ENCODE results near the gene IFIT2.
"Not testable (repeated sequence)": the region's sequence is repeated elsewhere in the genome, so short reads cannot be mapped to it uniquely, and the experiment has no call there.

Gene IFIT2

GRCh38 chr10:89280508-89280907 is 21.3 kb upstream of the IFIT2 start:
- no peak for DNase-seq (ENCODE audit: low read depth)

DNA sequence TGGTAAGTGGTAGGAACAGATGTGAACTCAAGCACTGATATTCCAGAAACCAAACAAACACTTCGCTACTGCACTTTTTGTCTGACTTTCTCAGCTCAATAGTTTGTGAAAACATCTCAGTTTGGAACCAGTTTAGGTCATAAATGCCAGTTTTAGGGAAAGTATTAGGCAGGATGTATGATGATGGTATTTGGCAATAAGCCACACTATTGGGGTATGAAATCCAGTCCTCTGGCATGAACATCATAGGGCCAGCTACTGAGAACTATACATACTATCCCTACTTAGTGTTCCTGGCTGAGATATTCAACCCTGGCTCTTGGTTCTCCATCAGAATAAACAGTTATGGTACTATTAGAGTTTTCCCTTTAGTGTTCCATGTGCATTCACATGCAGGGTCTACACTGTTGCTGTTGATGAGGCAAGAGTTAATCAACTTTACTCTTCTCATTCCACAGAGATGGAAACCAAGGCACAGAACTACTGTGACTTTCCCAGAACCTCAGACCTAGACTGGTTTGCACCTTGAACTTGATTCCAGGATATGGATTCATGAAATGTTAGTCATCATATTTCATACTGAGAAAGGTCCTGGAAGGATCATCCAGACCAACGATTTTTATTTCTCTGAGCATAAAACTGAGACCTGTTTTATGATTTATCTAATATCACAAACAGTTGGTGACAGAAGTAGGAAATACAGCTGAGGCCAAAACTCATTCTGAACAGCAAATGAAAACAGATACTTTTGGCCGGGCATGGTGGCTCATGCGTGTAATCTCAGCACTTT is 20.0 kb upstream of the IFIT2 start:
- DNase-seq (ENCODE audit: low read depth), result peak; percentile 54

DNA sequence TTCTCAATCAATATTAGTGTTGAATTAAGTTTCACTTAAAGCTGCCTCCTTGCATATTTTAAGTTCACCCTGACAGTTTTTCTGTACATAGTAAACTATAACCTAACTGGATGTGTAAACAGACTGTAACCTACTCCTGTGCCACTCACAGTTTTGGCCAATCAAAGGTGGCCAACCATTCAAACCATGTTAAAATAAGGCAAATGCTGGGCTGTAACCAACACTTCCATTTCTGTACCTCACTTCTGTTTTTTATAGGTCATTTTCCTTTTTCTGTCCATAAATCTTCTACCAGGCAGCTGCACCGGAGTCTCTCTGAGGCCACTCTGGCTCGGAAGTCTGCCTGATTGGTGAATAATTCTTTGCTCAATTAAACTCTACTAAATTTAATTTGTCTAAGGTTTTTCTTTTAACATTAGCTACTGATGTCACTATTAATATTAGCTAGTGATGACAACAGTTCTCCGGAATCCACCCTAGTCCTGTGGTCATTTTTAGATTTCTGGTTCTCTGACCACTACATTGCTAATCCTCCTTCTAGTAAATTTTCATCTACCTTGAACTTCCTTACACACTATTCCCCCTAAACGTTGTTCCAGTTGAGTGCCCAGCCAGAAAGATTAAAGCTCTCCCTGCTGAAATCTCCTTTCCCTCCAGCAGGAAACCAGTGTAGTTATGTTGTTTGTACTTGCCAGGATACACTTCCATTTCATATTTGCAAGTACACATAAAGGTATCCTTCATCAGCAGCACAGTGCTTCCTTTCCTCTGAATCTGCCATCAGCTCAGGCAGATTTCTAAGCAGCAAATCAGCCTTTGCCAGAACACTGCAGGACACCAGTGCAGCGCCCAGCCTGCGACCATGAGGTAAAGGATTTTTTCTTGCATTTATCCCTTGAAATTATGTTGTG is 18.6 kb upstream of the IFIT2 start:
- DNase-seq (ENCODE audit: low read depth), result peak; percentile 73

DNA sequence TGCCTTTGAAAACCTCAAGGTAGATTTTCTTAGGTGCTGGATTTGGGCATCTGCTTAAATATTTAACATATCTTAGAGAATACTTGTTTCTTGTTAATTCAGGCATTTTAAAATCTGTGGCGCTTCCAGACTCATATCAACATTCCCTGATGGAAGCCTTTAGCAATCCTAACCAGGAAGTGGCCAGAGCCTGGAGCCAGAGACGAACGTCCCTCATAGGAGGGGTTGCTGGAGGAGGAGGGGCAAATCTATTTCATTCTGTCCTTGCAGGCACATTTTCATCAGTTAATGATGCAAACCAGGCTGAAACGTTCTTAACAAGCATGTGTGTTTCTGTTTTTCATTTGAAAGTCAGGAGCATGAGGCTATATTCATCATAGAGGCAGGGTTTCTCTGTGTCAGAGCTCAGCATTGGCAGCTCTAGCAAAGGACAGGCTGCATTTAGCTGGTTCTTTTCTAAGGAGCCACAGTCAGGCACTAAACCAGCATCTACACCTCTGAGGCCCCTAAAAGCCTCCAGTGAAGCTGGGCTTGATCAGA is 17.8 kb upstream of the IFIT2 start:
- DNase-seq (ENCODE audit: low read depth), result peak; percentile 86

DNA sequence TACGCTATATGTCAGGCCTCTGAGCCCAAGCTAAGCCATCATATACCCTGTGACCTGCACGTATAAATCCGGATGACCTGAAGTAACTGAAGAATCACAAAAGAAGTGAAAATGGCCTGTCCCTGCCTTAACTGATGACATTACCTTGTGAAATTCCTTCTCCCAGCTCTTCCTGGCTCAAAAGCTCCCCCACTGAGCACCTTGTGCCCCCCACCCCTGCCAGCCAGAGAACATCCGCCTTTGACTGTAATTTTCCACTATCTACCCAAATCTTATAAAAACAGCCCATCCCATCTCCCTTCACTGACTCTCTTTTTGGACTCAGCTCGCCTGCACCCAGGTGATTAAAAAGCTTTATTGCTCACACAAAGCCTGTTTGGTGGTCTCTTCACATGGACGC is 17.1 kb upstream of the IFIT2 start:
- DNase-seq (ENCODE audit: low read depth), result not testable (repeated sequence)

DNA sequence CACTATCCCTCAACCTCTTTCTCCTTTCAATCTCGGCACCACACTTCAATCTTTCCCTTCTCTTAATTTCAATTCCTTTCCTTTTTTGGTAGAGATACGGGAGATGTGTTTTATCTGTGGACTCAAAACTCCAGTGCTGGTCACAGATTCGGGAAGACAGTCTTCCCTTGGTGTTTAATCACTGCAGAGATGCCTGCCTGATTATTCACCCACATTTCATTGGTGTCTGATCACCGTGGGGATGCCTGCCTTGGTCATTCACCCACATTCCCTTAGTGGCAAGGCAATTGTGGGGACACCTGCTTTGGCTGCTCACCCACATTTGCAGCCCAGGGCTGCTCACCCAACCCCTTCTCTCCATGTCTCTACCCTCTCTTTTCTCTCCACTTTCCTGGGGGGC is 16.5 kb upstream of the IFIT2 start:
- peak; percentile 75 for DNase-seq (ENCODE audit: low read depth)

GRCh38 chr10:89294721-89295239 is 7.1 kb upstream of the IFIT2 start:
- no peak for DNase-seq (ENCODE audit: low read depth)

GRCh38 chr10:89295597-89295996 is 6.2 kb upstream of the IFIT2 start:
- DNase-seq (ENCODE audit: low read depth), result peak; percentile 49

DNA sequence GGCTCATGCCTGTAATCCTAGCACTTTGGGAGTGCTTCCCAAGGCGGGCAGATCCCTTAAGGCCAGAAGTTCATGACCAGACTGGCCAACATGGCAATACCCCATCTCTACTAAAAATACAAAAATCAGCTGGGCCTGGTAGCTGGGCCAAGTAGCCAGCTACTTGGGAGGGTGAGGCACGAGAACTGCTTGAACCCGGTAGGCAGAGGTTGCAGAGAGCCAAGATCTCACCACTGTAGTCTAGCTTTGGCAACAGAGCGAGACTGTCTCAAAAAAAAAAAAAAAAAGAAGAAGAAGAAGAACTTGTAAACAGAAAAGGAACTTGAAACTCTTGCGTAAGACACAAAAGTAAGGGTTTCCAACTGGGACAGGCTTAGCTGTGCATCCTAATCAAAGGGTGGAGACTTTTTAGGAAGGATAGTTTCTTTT is 5.6 kb upstream of the IFIT2 start:
- DNase-seq (ENCODE audit: low read depth), result no peak

GRCh38 chr10:89297356-89297755 is 4.5 kb upstream of the IFIT2 start:
- no peak for DNase-seq (ENCODE audit: low read depth)

DNA sequence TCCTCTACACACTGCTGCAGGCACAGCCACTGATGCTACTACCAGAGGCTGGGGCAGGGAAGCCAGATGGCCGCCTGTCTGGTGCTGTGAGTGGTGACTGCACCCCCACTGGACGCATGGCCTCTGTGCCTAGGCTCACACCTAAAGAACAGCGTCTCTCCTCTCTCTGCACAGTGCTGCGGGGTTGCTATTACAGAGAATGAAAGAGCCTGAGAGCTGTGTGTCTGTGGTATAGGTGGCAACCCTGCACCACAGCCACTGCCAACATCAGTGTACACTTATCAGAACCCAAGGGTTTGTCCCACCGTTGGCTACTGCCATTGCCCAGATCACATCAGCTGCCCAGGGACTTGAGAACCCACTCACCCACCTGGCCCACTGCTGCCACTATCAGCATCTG is 4.1 kb upstream of the IFIT2 start:
- no peak for DNase-seq (ENCODE audit: low read depth)

DNA sequence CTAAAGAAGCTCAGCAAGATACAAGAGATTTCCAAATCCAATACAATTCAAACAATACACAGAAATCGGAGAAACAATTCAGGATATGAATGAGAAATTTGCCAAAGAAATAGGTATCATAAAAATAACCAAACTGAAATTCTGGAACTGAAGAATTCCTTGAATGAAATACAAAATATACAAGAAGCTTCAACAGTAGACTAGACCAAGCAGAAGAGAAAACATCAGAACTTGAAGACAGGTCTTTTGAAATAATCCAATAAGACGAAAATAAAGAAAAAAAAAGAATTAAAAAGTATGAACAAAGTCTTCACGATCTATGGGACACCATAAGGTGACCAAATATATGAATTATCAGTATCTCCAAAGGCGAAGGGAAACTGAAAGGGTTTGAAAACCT is 2.8 kb upstream of the IFIT2 start:
- DNase-seq (ENCODE audit: low read depth), result no peak

DNA sequence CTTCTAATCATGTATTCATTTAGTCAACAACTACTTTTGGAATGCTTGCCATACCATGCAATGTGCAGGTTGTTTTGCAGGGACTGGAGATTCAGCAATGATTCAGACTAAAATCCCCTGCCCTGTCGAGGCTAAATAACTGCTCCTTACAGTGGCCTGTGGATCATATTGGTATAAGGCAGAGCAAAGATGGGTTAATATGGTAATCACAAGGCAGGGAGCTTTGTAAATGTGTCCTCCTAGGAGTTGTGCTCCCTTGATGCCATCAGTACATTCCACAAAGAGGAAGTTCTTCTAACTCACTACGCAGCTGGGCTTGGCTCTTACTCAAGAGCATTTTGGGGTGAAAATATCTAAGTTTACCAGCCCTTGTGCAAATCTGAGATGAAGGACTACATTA is 614 bp upstream of the IFIT2 start:
- DNase-seq (ENCODE audit: low read depth), result peak; percentile 51

GRCh38 chr10:89302625-89303024 is 779 bp downstream of the IFIT2 start:
- DNase-seq (ENCODE audit: low read depth), result peak; percentile 52

DNA sequence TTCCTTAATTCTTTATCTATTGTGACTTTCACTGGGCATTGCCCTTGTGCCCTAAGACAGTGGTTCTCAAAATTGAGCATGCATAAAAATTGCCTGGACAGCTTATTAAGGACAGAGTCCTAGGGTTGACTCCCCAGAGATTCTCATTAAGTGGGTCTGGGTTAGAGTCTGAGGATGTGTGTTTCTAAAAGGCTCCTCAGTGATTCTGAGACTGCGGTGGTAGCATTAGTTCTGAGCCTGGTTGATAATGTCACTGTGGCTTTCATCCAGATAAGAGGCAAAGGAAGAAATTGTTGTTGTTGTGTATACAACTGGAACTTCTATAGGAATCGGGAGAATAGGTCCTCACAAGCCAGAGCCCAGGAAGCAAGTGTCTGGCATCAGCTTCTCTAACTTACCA is 1.3 kb downstream of the IFIT2 start:
- DNase-seq (ENCODE audit: low read depth), result no peak

DNA sequence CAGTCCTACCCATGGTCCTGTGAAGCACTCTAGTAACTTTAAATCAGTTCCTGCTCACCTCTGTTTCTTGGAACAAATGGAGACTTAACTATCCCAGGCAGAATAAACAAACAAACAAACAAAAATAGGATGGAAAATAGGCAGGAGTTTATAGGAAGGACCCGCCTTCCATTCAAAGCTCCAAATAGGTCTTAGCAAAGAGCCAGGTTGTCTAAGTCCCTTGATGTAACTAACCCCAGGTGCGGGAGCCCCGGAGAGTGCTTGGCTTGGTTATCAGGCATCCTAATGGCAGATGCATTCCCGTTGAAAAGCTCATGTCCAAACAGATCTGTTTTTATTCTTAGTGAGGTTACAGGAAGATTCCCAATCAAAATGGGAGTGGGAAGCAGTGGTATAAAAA is 2.2 kb downstream of the IFIT2 start:
- no peak for DNase-seq (ENCODE audit: low read depth)

DNA sequence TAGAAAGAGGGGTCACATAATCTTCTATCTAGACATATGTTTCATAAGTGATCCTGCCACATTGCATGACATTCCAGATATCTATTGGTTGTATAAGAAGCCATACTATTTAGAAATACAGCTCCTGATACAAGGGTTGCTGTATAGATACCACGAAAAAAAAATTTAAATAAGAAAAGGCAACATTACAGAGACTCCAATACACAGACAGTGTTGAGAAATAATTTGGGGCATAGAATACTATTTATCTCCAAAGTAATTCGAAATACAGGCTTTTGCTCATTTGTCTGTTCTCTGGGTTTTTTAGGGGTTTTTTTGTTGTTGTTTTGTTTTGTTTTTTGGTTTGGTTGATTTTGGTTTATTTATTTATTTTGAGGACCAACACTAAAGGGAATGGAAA is 2.6 kb downstream of the IFIT2 start:
- no peak for DNase-seq (ENCODE audit: low read depth)

GRCh38 chr10:89304925-89305324 is 3.1 kb downstream of the IFIT2 start:
- no peak for DNase-seq (ENCODE audit: low read depth)

DNA sequence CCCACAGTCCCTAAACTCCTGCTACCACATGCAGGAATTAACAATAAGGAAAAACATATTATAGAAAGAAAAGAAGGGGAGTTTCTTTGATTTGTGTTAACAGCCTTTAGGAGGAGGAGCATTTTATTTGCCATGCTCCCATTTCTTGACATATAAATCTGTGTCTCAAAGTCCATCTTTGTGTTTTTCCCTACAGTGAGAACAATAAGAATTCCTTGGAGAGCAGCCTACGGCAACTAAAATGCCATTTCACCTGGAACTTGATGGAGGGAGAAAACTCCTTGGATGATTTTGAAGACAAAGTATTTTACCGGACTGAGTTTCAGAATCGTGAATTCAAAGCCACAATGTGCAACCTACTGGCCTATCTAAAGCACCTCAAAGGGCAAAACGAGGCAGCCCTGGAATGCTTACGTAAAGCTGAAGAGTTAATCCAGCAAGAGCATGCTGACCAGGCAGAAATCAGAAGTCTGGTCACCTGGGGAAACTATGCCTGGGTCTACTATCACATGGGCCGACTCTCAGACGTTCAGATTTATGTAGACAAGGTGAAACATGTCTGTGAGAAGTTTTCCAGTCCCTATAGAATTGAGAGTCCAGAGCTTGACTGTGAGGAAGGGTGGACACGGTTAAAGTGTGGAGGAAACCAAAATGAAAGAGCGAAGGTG is 4.1 kb downstream of the IFIT2 start:
- DNase-seq (ENCODE audit: low read depth), result no peak

DNA sequence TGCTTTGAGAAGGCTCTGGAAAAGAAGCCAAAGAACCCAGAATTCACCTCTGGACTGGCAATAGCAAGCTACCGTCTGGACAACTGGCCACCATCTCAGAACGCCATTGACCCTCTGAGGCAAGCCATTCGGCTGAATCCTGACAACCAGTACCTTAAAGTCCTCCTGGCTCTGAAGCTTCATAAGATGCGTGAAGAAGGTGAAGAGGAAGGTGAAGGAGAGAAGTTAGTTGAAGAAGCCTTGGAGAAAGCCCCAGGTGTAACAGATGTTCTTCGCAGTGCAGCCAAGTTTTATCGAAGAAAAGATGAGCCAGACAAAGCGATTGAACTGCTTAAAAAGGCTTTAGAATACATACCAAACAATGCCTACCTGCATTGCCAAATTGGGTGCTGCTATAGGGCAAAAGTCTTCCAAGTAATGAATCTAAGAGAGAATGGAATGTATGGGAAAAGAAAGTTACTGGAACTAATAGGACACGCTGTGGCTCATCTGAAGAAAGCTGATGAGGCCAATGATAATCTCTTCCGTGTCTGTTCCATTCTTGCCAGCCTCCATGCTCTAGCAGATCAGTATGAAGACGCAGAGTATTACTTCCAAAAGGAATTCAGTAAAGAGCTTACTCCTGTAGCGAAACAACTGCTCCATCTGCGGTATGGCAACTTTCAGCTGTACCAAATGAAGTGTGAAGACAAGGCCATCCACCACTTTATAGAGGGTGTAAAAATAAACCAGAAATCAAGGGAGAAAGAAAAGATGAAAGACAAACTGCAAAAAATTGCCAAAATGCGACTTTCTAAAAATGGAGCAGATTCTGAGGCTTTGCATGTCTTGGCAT is 4.8 kb downstream of the IFIT2 start:
- DNase-seq (ENCODE audit: low read depth), result no peak

DNA sequence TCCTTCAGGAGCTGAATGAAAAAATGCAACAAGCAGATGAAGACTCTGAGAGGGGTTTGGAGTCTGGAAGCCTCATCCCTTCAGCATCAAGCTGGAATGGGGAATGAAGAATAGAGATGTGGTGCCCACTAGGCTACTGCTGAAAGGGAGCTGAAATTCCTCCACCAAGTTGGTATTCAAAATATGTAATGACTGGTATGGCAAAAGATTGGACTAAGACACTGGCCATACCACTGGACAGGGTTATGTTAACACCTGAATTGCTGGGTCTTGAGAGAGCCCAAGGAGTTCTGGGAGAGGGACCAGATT is 5.4 kb downstream of the IFIT2 start:
- DNase-seq (ENCODE audit: low read depth), result no peak
